NCI-H187 treated with DMSO at 0.1 percent for 48 hours (cell line): ENCODE measurements around the gene FAM13A.
"Not testable (repeated sequence)": the region's sequence is repeated elsewhere in the genome, so short reads cannot be mapped to it uniquely, and the experiment has no call there.

Experiments used
- DNase-seq: peaks from one replicate; lab custom pipeline; 2025; lab: John Stamatoyannopoulos, UW

The FAM13A gene

GRCh38 chr4:88897752-88898151, 159.2 kb downstream of the FAM13A start:
- no peak for DNase-seq

GRCh38 chr4:88897180-88897579, 159.8 kb downstream of the FAM13A start:
- DNase-seq: peak; percentile 10

GRCh38 chr4:88893961-88894360, 163.0 kb downstream of the FAM13A start:
- DNase-seq: no peak

- no peak for DNase-seq
These were observed 164.3 kb downstream of the FAM13A start for GRCh38 chr4:88892646-88893045.

GRCh38 chr4:88891636-88892035, 165.3 kb downstream of the FAM13A start:
- DNase-seq: no peak

- DNase-seq: not testable (repeated sequence)
These were observed 169.6 kb downstream of the FAM13A start for GRCh38 chr4:88887409-88887808.

- DNase-seq: no peak
These were observed 175.8 kb downstream of the FAM13A start for GRCh38 chr4:88881227-88881569.

GRCh38 chr4:88880501-88881226, 176.3 kb downstream of the FAM13A start:
- DNase-seq: peak; percentile 75

GRCh38 chr4:88879991-88880390, 177.0 kb downstream of the FAM13A start:
- no peak for DNase-seq

- DNase-seq: no peak
These were observed 178.3 kb downstream of the FAM13A start for GRCh38 chr4:88878642-88879041.

- DNase-seq: no peak
These were observed 186.6 kb downstream of the FAM13A start for GRCh38 chr4:88870428-88870827.

GRCh38 chr4:88868510-88868909, 188.5 kb downstream of the FAM13A start:
- DNase-seq: no peak

- peak; percentile 90 for DNase-seq
These were observed 190.0 kb downstream of the FAM13A start for GRCh38 chr4:88866862-88867550.

GRCh38 chr4:88865466-88865865, 191.5 kb downstream of the FAM13A start:
- DNase-seq: no peak

- DNase-seq: no peak
These were observed 191.9 kb downstream of the FAM13A start for GRCh38 chr4:88865046-88865445.

GRCh38 chr4:88860586-88860985, 196.4 kb downstream of the FAM13A start:
- DNase-seq: no peak

- DNase-seq: no peak
These were observed 197.7 kb downstream of the FAM13A start for GRCh38 chr4:88859191-88859812.

- DNase-seq: no peak
These were observed 198.2 kb downstream of the FAM13A start for GRCh38 chr4:88858752-88859151.

GRCh38 chr4:88857588-88857987, 199.4 kb downstream of the FAM13A start:
- DNase-seq: no peak

- no peak for DNase-seq
These were observed 202.5 kb downstream of the FAM13A start for GRCh38 chr4:88854481-88854880.

- DNase-seq: not testable (repeated sequence)
These were observed 203.4 kb downstream of the FAM13A start for GRCh38 chr4:88853583-88853982.

GRCh38 chr4:88846206-88846790, 210.7 kb downstream of the FAM13A start:
- DNase-seq: no peak
